GM12874 (cell line): ENCODE data around the gene UXS1.

ENCODE experiments used
- TF ChIP-seq, protein P1 (sequence below): IDR thresholded peaks from 2 replicates; pipeline ENCODE4 v1.5.1; 2011; ENCODE audit warnings: low read depth, mild to moderate bottlenecking, control low read depth, low read length, moderate library complexity; ENCODE audit not compliant: insufficient read depth

The UXS1 gene

DNA sequence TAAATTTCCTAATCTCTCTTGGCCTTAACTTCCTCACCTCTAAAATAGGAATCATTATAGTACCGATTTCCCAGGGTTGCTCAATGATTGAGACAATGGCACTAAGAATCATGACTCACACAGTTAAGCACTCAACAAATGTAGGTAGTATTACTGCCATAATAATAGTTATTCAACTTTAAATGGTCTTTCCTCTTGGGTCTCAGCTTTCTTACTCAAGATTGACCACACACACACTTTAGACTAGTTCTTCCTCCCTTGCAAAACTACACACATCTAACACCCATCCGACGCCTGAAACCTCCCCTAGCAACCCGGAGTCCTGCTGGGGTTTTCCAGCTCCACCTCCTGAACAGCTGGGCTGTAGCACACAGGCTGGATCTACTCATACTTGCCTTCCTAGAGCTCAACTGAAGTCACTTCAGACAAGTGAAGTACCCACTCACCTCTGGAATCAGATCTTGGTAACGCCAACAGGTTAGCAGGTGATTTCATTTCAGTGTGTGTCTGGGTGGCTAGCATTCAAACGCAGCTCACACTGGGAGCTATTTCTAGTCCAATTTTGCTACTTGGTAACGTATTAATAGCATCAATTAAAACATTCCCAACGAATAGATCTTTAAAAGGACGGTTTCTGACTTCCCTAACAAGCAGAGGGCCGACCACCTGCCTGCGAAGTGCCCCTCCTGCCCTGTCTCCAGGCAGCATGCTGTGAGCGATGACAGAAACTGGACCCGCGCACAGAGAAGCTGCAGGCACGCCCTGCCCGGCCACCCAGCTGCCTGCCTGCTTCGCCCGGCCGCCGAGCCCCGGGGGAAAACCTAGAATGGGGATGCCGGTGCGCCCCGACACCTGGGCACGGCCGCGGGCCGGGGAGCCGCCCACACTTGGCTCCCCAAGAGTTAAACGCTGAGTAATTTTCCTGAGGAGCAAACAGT, 1.1 kb downstream of the UXS1 start:
- TF ChIP-seq, protein P1, sequence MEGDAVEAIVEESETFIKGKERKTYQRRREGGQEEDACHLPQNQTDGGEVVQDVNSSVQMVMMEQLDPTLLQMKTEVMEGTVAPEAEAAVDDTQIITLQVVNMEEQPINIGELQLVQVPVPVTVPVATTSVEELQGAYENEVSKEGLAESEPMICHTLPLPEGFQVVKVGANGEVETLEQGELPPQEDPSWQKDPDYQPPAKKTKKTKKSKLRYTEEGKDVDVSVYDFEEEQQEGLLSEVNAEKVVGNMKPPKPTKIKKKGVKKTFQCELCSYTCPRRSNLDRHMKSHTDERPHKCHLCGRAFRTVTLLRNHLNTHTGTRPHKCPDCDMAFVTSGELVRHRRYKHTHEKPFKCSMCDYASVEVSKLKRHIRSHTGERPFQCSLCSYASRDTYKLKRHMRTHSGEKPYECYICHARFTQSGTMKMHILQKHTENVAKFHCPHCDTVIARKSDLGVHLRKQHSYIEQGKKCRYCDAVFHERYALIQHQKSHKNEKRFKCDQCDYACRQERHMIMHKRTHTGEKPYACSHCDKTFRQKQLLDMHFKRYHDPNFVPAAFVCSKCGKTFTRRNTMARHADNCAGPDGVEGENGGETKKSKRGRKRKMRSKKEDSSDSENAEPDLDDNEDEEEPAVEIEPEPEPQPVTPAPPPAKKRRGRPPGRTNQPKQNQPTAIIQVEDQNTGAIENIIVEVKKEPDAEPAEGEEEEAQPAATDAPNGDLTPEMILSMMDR: no peak

DNA sequence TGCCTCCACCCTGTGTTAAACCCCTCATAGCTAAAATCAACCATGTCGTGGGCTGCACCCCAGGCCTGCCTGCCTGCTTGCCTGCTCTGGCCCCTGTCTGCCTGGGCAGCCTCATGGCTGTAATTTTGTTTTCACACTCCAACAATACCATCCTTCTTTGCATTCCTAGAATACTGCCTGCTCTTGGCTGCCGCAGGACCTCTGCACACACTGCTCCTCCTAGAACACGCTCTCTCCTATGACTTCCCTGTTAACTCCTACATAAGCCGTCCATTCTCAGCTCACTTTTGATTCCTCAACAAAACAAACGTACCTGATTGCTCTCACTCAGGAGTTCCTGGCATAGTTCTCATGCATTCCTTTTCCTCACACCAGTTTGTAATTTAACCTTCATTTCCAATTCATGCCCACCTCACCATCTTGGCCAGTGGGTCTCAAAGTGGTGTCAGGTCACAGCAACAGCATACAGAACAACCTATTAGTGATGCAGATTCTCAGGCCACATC, 2.5 kb downstream of the UXS1 start:
- TF ChIP-seq, protein P1: no peak

DNA sequence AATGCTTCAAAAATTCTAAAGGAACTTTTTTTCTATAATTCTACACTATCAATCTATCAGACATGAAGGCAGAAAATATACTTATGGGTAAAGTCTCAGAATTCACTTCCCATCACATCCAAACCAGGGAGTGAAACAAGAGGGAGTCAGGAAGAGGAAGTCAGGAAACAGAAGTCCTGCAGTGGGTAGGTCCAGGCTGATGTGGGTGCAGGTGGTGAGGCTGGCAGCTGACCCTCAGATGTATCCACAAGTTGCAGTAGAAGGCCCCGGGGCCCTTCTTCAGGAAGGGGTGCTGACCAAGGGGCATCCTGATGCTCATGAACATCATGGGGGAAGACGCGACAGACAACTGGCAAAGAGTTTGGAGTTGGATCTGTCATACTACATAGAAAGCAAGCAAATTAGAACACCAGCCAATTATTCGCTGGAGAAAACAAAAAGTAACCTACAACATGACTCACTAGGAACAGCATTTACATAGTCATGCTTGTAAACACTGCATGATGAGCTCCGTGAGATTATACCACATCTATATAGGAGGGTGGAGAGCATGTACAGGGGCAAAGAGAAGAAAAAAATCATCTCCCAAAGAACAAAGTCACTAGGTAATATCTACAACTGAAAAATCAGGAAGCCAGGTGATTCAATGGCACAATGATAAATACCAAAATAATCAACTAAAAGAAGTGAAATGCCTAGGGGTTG, 4.2 kb downstream of the UXS1 start:
- TF ChIP-seq, protein P1: no peak

DNA sequence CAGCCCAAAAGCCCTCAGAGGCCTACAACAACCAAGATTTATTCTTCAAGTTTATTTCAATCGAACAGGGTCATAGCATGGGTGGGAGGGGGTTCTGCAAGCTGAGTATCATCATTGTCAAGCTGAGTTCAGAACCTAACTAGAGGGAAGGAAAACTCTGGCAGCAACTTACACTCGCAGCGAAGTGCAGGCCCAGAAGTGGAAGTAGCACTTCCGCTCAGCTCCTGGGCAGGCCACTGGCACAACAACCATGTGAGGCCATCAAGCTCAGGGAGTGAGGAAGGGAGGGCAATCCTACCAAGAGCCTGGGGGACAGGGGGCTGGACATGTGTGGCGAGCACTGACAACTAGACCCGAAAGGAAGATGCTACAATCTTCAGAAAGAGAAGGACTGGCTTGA, 4.8 kb downstream of the UXS1 start:
- TF ChIP-seq, protein P1: no peak

DNA sequence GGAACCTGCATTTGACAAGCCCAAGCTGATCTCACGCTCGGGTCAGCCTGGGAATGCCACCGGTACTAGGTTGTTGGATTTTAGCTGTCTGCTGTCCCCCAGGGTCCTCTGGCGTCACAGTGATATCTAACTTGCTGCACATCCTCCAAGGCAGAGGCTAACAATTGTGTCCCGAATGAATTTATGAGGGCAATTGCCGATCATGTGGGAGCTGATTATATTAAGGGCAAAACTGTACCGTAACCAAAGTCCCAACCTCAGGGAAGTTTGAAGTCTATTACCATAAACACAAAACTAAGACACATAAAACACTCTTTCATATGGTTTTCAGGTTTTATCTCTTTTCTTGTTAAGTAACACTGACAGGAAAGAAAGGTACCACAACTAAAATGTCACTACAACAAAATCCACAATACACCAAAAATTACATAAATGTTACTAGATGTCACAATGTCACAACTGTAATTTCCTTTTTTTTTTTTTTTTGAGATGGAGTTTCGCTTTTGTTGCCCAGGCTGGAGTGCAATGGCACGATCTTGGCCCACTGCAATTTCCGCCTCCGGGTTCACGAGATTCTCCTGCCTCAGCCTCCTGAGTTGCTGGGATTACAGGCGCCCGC, 6.7 kb downstream of the UXS1 start:
- TF ChIP-seq, protein P1: no peak

DNA sequence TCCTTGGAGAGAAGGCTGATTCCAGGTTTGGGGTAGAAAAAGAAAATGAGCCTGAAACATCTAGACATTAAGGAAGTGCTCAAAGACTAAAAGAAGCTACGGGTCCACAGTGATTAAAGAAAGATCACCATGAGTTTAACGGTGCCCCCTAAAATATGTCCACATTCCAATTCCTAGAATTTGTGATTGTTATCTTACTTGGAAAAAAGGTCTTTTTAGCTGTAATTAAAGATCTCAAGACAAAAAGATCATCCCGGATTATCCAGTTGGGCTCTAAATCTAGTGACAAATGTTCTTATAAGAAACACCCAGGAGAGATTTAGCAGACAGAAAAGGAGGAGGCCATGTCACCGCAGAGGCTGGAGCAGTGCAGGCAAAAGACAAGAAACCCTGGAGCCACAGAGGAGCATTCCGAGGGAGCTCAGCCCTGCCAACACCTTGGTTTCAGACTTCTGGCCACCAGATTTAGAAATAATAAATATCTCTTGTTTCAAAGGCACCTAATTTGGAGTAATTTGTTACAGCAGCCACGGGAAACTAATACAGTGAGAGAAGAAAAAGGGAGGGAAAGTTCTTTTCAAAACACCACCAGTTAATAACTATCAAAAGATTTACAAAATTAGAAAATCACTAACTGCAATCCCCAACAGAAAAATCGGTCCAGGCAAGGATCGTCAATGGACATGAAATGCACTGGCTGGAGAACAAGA, 8.5 kb downstream of the UXS1 start:
- TF ChIP-seq, protein P1: no peak
